ENCODE results near the gene RPL29.

- TF ChIP-seq CTCF (IDR thresholded peaks at IDR 0.05): no peak
- TF ChIP-seq POLR2A (IDR thresholded peaks at IDR 0.05): no peak
- no peak for TF ChIP-seq EP300 (IDR thresholded peaks at IDR 0.05)
- no peak for TF ChIP-seq POLR2AphosphoS5 (IDR thresholded peaks at IDR 0.05)
Measured at GRCh38 chr3:51945926-51946705, 49.6 kb downstream of the RPL29 start.

Measured in sigmoid colon (tissue), 4 donors.